HL-60 (cell line): ENCODE results near the gene AGAP1.

ENCODE experiments used
- GABPA ChIP-seq: IDR thresholded peaks from 2 replicates; pipeline ENCODE4 v1.6.1; 2012; ENCODE audit warnings: low read depth
- POLR2AphosphoS5 ChIP-seq: IDR thresholded peaks from 2 replicates; pipeline ENCODE4 v1.6.1; 2012; ENCODE audit warnings: low read depth
- TF ChIP-seq, protein P1 (sequence below): IDR thresholded peaks from one replicate; pipeline ENCODE4 v1.5.1; 2011; ENCODE audit warnings: low read length, control low read depth, inconsistent platforms; ENCODE audit not compliant: insufficient read depth
- TF ChIP-seq, protein P2 (sequence below): IDR thresholded peaks from 2 replicates; pipeline ENCODE4 v1.6.1; 2012; ENCODE audit warnings: low read depth; ENCODE audit not compliant: insufficient replicate concordance

DNA sequence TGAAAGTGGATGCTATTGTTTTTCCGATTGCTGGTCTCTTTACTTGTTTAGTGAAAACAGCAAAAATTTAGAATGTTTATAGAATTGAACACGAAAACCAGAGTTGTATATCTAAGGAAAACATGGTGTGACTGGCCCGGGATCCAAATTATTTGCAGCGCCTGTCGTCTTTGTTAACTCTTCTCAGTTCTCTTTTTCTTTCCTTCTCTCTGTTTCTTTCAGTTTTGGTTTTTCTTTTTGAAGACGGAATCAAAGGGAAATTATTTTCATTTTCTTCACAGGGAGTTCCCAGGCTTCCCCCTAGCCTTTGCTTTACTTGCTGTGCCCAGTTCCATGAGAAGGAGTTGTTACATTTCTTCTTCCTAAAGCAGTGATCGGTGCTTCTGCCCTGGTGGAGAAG lies 76.0 kb downstream of the AGAP1 start:
- TF ChIP-seq, protein P1, sequence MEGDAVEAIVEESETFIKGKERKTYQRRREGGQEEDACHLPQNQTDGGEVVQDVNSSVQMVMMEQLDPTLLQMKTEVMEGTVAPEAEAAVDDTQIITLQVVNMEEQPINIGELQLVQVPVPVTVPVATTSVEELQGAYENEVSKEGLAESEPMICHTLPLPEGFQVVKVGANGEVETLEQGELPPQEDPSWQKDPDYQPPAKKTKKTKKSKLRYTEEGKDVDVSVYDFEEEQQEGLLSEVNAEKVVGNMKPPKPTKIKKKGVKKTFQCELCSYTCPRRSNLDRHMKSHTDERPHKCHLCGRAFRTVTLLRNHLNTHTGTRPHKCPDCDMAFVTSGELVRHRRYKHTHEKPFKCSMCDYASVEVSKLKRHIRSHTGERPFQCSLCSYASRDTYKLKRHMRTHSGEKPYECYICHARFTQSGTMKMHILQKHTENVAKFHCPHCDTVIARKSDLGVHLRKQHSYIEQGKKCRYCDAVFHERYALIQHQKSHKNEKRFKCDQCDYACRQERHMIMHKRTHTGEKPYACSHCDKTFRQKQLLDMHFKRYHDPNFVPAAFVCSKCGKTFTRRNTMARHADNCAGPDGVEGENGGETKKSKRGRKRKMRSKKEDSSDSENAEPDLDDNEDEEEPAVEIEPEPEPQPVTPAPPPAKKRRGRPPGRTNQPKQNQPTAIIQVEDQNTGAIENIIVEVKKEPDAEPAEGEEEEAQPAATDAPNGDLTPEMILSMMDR: no peak
- TF ChIP-seq POLR2AphosphoS5 (no peak), GABPA (no peak)
- TF ChIP-seq, protein P2, sequence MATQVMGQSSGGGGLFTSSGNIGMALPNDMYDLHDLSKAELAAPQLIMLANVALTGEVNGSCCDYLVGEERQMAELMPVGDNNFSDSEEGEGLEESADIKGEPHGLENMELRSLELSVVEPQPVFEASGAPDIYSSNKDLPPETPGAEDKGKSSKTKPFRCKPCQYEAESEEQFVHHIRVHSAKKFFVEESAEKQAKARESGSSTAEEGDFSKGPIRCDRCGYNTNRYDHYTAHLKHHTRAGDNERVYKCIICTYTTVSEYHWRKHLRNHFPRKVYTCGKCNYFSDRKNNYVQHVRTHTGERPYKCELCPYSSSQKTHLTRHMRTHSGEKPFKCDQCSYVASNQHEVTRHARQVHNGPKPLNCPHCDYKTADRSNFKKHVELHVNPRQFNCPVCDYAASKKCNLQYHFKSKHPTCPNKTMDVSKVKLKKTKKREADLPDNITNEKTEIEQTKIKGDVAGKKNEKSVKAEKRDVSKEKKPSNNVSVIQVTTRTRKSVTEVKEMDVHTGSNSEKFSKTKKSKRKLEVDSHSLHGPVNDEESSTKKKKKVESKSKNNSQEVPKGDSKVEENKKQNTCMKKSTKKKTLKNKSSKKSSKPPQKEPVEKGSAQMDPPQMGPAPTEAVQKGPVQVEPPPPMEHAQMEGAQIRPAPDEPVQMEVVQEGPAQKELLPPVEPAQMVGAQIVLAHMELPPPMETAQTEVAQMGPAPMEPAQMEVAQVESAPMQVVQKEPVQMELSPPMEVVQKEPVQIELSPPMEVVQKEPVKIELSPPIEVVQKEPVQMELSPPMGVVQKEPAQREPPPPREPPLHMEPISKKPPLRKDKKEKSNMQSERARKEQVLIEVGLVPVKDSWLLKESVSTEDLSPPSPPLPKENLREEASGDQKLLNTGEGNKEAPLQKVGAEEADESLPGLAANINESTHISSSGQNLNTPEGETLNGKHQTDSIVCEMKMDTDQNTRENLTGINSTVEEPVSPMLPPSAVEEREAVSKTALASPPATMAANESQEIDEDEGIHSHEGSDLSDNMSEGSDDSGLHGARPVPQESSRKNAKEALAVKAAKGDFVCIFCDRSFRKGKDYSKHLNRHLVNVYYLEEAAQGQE: no peak
